ENCODE results near the gene CNIH1.

DNA sequence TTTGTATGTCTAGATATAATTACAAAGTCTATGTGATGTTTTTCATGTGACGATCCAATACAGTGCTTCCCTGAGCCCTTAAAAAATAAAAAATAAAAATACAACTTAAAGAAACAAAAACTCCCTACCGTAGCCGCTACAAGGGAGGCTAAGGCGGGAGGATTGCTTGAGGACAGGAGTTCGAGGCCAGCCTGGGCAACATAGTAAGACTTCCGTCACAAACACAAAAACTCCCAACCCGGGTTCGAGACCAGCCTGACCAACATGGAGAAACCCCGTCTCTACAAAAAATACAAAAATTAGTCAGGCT, 45.0 kb downstream of the CNIH1 start:
- TF ChIP-seq CTCF (IDR thresholded peaks at IDR 0.05; ENCODE audit: low read depth, low read length, poor library complexity, severe bottlenecking) (no peak), EZH2phosphoT487 (IDR thresholded peaks at IDR 0.05; ENCODE audit: borderline replicate concordance, low read length) (no peak)

Measured in DOHH2 (cell line).